Midbrain (tissue), 1 donor: Measurements from ENCODE around the gene HLA-DQB1.
A peak's percentile ranks its signal among the peaks of the same experiment; 100 is the strongest.
"Not testable (repeated sequence)": the region's sequence is repeated elsewhere in the genome, so short reads cannot be mapped to it uniquely, and the experiment has no call there.

ENCODE experiments used
- DNase-seq: peaks from one replicate; lab custom pipeline; 2025; lab: John Stamatoyannopoulos, UW

Gene HLA-DQB1

DNA sequence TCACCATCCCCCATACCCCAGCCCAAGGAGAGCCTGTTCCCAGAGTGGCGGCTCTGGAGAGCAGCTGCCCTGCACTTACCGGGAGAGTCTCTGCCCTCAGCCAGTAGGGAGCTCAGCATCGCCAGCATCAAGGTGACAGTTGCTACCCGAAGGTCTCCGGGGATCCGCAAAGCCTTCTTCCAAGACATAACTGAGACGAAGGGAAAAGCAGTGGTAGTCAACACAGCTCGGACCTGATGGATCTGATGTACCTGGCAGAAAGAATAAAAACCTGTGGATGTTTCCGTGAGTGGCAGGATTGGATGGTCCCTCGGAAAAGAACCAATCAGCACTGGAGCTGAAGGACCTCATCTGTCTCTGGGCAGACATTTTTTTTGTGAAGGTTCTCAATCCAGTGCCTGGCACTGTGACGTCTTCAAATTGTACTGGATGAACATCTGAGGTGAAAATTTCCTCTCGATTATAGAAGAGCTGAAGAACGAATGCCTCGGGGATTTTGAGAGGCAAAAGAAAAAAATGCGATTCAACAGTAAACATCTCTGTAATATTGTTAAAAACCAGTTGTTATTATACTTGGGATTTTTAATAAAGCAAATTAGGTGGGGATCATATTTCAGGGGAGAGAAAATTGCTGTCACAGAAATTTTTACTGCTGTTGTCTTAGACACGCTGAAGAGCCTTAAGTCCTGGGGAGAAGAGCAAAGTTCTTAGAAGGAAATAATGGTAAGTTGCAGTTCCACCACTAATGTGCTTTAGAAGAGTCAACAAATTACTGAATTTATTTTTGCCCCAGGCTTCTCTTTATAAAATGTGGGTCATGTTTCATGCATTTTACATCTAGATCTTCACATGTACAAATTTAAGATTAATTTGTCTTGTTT lies at the start of gene HLA-DQB1:
Gene HLA-DQB1, minus strand, starts transcription at position 238 of the 881 bp plus-strand sequence. Its CDS starts 50 bp downstream, at position 188.
- peak; percentile 45 for DNase-seq

GRCh38 chr6:32713241-32713640 lies 46.8 kb upstream of the HLA-DQB1 start:
- DNase-seq = no peak

GRCh38 chr6:32709625-32710024 lies 43.2 kb upstream of the HLA-DQB1 start:
- no peak for DNase-seq

DNA sequence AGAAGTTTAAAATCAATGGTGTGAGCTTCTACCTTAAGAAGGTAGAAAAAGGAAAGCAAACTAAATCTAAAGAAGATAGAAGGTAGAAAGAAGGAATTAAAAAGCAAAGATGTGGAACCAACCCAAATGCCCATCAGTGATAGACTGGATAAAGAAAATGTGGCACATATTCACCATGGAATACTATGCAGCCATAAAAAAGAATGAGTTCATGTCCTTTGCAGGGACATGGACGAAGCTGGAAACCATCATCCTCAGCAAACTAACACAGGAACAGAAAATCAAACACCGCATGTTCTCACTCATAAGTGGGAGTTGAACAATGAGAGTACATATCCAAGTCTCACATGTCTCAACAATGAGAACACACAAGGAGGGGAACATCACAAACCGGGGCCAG lies 38.7 kb upstream of the HLA-DQB1 start:
- not testable (repeated sequence) for DNase-seq

GRCh38 chr6:32703347-32703746 lies 36.9 kb upstream of the HLA-DQB1 start:
- no peak for DNase-seq

DNA sequence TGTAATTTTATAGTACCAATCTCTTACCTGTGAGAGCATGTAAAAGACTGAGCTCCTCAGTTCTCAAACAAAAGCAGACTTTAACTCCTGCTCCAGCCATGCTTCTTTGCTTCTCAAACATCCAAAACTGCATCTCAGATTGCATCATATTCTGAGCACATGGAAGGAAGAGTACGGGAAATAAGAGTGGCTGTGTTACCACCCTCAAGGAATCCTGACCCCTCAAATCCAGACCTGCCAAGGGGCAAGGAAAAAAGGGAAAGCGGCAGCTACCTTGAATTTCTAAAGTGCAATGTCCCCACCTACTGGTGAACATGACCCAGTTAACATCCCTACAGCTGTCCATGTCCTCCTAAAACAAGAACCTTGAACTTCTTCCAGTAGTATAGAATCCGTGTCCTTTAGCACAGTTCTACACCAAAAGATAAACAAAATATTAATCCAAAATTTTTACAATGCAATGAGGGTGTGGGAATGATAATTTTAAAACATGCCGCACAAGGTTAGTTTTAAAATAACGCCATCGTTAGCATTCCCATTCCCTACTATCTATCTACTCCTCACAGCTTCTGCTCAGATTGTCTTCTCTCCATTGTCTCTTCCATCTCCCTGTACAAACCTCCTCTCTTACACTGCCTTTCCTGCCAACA lies 34.1 kb upstream of the HLA-DQB1 start:
- peak; percentile 50 for DNase-seq

GRCh38 chr6:32697031-32697430 lies 30.6 kb upstream of the HLA-DQB1 start:
- DNase-seq = no peak

DNA sequence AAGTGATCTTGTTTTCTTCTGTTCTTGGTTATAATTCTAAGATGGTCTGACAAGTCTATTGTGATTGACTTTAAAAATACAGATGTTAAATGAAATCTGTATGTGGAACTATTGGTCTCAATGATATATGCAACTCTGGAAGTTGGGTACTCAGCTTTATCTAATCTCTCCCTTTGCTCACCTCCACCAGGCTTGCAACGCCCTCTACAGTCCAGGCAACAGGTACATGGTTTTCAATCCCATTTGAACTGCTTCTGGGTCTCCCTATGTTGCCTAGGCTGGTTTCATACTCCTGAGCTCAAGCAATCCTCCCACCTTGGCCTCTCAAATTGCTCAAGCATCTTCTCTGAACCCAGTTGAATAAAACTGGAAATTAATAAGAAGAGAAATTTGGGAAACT lies 25.6 kb upstream of the HLA-DQB1 start:
- no peak for DNase-seq

DNA sequence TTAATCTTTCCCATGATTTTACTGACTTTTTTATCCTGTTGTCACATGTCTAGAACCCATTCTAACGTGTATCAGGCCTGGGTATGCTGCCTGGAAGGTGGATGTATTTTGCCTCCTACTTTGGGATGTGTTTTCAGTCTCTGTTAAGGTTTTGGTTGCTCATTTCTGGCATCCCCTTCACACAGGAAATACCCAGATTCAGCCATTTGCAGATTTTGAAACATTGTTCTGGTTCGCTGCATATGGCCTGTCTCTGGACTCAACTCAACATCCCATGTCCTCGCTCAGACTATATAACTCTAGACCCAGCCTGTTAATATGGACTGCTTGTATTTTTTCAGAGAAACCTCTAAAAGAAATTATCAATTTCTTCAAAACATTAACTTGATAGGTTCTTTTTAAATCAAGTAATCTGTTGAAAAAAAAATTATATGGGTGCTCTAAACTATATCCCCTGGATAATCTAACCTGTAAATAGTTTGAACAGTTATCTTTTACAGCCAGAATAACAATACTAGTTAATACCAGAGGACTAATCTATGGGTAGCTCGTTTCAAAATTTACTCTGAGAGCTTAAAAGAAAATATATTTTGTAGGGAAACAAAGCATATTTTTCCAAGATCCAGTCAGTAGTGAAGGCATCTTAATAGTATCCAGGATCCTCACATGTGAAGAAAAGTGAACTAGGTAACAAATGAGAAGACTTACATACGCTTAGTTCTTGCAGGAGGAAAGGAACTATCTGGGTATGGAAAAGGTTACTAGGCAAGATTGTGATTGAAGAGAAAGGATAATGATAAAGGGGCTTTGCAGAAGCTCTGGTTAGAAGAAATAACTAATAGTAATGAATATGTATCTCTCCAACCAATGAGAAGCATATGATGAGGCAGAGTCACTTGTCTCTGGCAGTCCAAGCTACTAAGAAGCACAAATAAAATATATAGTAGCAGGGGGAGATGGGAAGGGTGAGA lies 23.4 kb upstream of the HLA-DQB1 start:
- DNase-seq = no peak

- no peak for DNase-seq
Measured at GRCh38 chr6:32685603-32686002, 19.1 kb upstream of the HLA-DQB1 start.

DNA sequence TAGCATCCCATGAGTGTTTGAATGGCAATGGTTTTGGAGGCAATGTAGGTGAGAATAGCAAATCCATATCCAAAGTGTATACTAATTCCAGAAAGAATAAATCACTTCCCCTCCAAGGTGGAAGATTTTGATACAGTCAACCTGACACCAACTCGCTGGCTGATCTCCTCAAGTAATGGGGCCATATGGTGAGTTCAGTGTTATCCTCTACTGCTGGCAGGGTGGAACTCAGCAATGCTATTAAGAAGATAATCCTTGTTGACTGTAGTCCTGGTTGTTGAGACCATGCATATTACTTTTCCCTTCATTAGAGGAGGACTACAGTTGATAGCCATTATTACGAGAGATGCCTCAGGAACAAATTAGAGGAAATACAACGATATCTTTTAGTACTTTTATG lies 17.8 kb upstream of the HLA-DQB1 start:
- no peak for DNase-seq

DNA sequence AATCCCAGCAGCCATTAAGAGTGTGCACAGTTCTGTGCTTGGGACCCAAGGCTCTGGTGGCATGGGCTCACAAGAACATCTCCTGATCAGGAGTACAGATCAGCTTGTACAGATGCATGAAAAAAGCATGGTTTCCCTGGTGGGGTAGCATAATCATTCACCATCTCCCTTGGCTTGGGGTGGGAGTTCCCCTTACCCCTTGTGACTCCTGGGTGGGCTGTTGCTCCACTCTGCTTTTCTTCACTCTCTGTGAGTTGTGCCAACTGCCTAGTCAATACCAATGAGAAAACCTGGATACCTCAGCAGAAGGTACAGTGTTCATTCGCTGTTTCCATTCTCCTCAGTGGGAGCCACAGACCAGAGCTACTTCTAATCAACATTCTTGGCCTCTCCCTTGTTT lies 13.6 kb upstream of the HLA-DQB1 start:
- DNase-seq = no peak

DNA sequence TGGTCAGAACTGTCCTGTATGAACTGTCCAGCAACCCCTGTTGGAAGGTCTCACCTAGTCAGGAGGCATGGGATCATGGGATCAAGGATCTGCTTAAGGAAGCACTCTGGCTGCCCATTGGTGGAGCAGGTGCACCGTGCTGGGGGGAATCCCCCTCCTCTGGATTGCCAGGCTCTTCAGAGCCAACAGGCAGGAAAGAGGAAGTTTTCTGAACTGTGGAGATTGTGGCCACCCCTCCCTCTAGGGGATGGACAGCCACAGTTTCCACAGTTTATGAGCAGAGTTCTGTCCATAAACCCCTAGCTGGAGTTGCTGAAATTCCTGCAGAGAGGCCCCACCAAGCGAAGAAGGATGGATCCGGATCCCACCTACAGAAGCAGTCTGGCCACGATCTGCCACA lies 13.0 kb upstream of the HLA-DQB1 start:
- no peak for DNase-seq

- not testable (repeated sequence) for DNase-seq
Measured at GRCh38 chr6:32674123-32674522, 7.7 kb upstream of the HLA-DQB1 start.

- DNase-seq = not testable (repeated sequence)
Measured at GRCh38 chr6:32671908-32672307, 5.5 kb upstream of the HLA-DQB1 start.

DNA sequence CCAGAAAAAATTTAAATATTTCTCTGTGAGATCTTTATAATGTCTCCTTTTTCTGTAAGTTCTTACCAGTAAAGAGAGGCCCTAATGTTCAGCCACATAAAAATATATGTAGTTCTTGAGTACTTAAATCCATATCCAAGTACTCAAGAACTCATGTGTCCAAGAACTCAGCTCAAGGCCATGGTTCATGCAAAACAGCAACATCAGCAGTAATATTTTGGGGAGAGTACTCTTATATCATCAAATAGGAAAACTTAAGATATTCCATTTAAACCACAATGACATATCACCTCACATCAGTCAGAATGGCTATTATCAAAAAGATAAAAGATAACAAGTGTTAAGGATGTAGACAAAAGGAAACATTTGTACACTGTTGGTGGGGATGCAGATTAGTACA lies 3.4 kb upstream of the HLA-DQB1 start:
- DNase-seq = no peak

DNA sequence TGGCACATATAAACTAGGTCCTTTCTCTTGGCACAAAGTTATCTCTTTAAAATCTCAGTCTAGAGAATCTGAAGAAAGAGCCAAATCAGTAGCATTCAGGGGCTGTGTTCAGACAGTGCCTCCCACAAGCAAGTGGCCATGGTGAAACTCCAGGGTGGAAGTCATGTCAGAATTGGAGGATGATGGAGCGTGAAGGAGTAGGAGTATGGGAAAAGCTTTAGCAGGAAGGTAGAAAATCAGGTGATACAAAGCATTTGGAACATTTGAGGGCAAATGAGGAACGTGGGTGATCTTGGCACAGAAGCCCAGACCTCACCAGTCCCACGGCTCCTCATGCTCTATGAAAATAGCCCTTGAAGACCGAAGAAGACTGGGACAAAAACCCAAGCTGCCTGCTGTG lies 2.8 kb upstream of the HLA-DQB1 start:
- no peak for DNase-seq

DNA sequence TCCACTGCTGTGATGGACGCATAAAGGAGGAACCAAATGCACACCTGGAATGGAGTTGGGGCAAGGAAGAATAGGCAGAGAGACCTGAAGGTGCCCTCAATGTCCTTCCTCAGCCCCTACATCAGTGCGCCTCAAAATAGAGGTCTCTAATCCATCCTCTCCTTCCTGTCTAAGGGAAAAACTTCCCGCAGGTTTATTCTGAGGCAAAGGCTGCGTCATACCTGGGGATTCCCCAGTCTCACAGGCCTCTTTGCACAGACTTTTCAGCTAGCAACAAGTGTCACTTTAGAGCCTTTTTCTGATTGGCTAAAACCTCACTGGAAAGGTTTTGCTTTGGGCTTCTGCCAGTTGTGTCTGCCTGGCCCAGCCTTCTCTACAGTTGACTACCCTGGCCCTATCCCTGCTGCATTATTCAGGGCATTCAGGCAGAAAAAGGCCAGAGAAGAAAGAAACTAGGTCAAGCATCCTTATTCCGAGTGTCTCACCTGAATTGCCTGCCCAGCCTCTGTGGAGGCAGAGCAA lies 1.8 kb upstream of the HLA-DQB1 start:
- peak; percentile 47 for DNase-seq

GRCh38 chr6:32665661-32666060 lies 796 bp downstream of the HLA-DQB1 start:
- DNase-seq = no peak

GRCh38 chr6:32664827-32665362 lies 1.6 kb downstream of the HLA-DQB1 start:
- no peak for DNase-seq

DNA sequence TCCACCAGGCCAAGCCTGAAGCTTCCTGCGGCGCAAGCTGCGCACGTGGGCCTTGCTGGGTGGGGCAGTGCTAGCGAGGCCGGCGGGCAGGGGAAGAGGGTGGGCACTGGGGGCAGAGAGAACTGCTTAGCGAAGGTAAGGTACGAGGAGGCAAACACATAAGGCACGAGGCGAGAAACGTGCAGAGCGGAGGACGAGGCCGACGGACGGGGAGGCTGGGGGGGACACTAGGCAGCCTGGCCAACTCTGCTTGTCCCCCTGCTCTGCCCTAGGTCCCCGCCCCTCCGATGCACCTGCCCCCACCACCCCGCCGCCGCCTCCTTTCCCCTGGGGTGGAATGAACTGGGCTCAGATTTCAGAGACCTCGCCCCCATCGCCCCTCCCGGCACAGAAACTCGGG lies 2.1 kb downstream of the HLA-DQB1 start:
- no peak for DNase-seq

GRCh38 chr6:32662836-32663235 lies 3.6 kb downstream of the HLA-DQB1 start:
- no peak for DNase-seq
